Measurements from ENCODE around the gene COL5A2. TPM values are rescaled to one million over a fixed set of nuclear protein-coding genes. Genes with fewer than 3 reads are reported as not detected.

The COL5A2 gene
- total and polyA plus RNA-seq, 7 experiments from 2014 or later = 0.09 to 2.3 (median 0.37) TPM

DNA sequence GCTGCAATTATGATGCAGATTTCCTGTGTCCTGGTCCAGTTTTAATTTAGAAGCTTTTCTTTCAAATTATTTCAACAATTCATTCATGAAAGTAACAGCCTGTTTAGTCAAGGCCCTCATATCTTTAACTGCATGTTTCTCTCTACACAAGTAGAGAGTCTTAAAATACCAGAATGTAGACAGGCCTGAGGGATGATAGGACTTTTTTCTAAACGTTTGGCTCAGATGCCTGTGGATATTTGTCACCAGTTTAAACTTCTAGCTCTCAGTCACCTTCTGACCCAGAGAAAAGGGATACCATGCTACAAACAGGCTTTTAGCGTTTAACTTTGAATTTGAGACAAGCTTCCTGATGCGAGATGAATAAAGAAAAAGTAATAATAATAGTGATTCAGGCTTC lies 15.7 kb downstream of the COL5A2 start:
- ChIA-PET CTCF (no interaction called here), POLR2A (no interaction called here)

DNA sequence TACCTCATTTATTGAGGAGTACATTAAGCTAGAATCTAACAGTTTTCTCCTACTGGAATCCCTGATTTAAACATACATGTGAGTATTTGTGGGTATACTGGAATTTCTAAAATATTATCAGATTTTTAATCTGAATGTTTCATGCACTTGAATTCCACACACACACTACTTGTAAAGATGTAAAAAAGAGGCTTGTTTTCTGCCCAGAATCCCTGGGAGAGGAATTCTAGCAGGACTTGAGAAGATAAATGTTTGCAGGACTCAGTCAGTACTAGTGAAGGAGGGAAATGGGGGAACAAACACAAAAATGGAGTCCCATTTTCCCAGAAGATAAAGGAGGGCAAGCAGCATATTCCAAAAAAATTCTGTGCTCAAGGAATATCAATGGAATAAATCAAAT lies 17.0 kb downstream of the COL5A2 start:
- Histone ChIP-seq H3K4me1 (ENCODE audit: control insufficient read depth in 2 of 2, insufficient read depth in 2 of 2, low read length in 2 of 2) (no peaks in the 10 kb centered on the region), H3K36me3 (ENCODE audit: control insufficient read depth in 2 of 3, insufficient read depth in 3 of 3, low read length in 3 of 3) (no peaks in the 10 kb centered on the region), H3K27me3 (ENCODE audit: control insufficient read depth in 2 of 2, insufficient read depth in 2 of 2, low read length in 2 of 2) (no peaks in the 10 kb centered on the region), H3K4me3 (ENCODE audit: low read length) (no peak overlapping the region), H3K27ac (ENCODE audit: low read depth, low read length) (no peak overlapping the region), H3K9me3 (ENCODE audit: control insufficient read depth in 2 of 3, low read length in 3 of 3) (no peaks in the 10 kb centered on the region)
- ATAC-seq (no peak), DNase-seq (no peak)
- no peak overlapping the region for H3K27ac Mint-ChIP-seq
- H3K4me1 Mint-ChIP-seq = no peaks in the 10 kb centered on the region
- H3K27me3 Mint-ChIP-seq = peaks cover 0 to 4% (median 0%) of the 10 kb centered on the region in 5 donors
- ChIA-PET POLR2A (no interaction called here), CTCF (no interaction called here)
- no peak overlapping the region for H3K4me3 Mint-ChIP-seq
- no peaks in the 10 kb centered on the region for H3K9me3 Mint-ChIP-seq
- intact Hi-C loops (cut with micrococcal nuclease) = no loop called here
- H3K36me3 Mint-ChIP-seq = no peaks in the 10 kb centered on the region

More for the DNA sequence above, 15.7 kb downstream of the COL5A2 start:
- DNase-seq = no peak
- H3K4me1 ChIP-seq (ENCODE audit: control insufficient read depth in 2 of 2, insufficient read depth in 2 of 2, low read length in 2 of 2) = no peaks in the 10 kb centered on the region
- no peaks in the 10 kb centered on the region for H3K36me3 Mint-ChIP-seq
- H3K4me3 ChIP-seq (ENCODE audit: low read length) = no peak overlapping the region
- H3K4me3 Mint-ChIP-seq = no peak overlapping the region
- no peaks in the 10 kb centered on the region for H3K27me3 ChIP-seq (ENCODE audit: control insufficient read depth in 2 of 2, insufficient read depth in 2 of 2, low read length in 2 of 2)
- H3K4me1 Mint-ChIP-seq = no peaks in the 10 kb centered on the region
- H3K27me3 Mint-ChIP-seq = peaks cover 0 to 4% (median 0%) of the 10 kb centered on the region in 5 donors
- H3K27ac ChIP-seq (ENCODE audit: low read depth, low read length) = no peak overlapping the region
- no peaks in the 10 kb centered on the region for H3K36me3 ChIP-seq (ENCODE audit: control insufficient read depth in 2 of 3, insufficient read depth in 3 of 3, low read length in 3 of 3)
- no peak overlapping the region for H3K27ac Mint-ChIP-seq
- intact Hi-C loops (cut with micrococcal nuclease) = no loop called here
- H3K9me3 ChIP-seq (ENCODE audit: control insufficient read depth in 2 of 3, low read length in 3 of 3) = no peaks in the 10 kb centered on the region
- no peak for ATAC-seq
- no peaks in the 10 kb centered on the region for H3K9me3 Mint-ChIP-seq

DNA sequence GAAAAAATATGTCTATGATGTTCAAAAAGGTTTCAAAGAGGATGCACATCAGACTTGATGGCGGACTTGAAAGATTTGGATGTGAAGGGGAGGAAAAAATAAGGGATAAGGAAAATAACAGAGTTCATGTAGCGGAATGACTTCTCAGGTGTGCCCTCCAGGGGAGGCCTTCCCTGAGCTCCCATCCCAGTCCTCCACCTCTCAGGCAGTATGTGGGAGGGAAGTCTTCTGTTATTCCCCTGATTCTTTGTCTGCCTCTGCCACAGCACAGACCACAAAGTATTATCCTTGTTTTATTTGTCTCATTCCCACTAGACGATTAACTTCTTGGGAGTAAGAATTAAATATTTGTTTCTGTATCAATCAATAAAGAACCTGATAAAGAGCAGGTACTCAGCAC lies 17.7 kb downstream of the COL5A2 start:
- DNase-seq (no peak), ATAC-seq (no peak)
- H3K9me3 ChIP-seq (ENCODE audit: control insufficient read depth in 2 of 3, low read length in 3 of 3) = no peaks in the 10 kb centered on the region
- H3K4me3 Mint-ChIP-seq = no peak overlapping the region
- no peak overlapping the region for H3K27ac ChIP-seq (ENCODE audit: low read depth, low read length)
- ChIA-PET POLR2A (no interaction called here), CTCF (no interaction called here)
- H3K4me1 ChIP-seq (ENCODE audit: control insufficient read depth in 2 of 2, insufficient read depth in 2 of 2, low read length in 2 of 2) = no peaks in the 10 kb centered on the region
- H3K4me1 Mint-ChIP-seq = no peaks in the 10 kb centered on the region
- peaks cover 0 to 4% (median 0%) of the 10 kb centered on the region in 5 donors for H3K27me3 Mint-ChIP-seq
- H3K4me3 ChIP-seq (ENCODE audit: low read length) = no peak overlapping the region
- H3K27me3 ChIP-seq (ENCODE audit: control insufficient read depth in 2 of 2, insufficient read depth in 2 of 2, low read length in 2 of 2) = no peaks in the 10 kb centered on the region
- no peaks in the 10 kb centered on the region for H3K9me3 Mint-ChIP-seq
- intact Hi-C loops (cut with micrococcal nuclease) = no loop called here
- no peaks in the 10 kb centered on the region for H3K36me3 Mint-ChIP-seq
- H3K27ac Mint-ChIP-seq = peak overlapping the region in 1 of 9 donors; percentile 2
- no peaks in the 10 kb centered on the region for H3K36me3 ChIP-seq (ENCODE audit: control insufficient read depth in 2 of 3, insufficient read depth in 3 of 3, low read length in 3 of 3)

DNA sequence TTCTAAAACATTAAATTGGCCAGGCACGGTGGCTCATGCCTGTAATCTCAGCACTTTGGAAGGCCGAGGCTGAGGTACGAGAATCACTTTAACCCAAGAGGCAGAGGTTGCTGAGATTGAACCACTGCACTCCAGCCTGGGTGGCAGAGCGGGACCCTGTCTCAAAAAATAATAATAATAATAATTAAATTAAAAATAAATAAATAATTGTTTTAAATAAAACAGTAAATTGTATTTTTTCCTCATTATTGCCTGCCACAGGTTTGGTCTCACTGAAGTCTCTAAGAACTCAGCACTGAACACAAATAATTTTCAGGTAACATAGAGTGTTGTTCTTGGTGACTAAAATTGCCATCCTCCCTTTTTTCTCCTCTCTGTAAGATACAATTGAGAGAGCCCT lies 19.8 kb downstream of the COL5A2 start:
- CTCF ChIA-PET = interaction anchor here (0.9 to 1.1 kb wide), 2 partner anchors 17 to 66 kb away, joined by 5 read pairs; no protein-coding TSS in a partner anchor
- POLR2A ChIA-PET = no interaction called here
- ATAC-seq (no peak), DNase-seq (no peak)
- H3K27ac ChIP-seq (ENCODE audit: low read depth, low read length) = no peak overlapping the region
- Mint-ChIP-seq H3K4me3 (no peak overlapping the region), H3K4me1 (no peaks in the 10 kb centered on the region), H3K27ac (no peak overlapping the region), H3K9me3 (no peaks in the 10 kb centered on the region), H3K36me3 (no peaks in the 10 kb centered on the region), H3K27me3 (peaks cover 0 to 4% (median 0%) of the 10 kb centered on the region in 5 donors)
- intact Hi-C loops (cut with micrococcal nuclease) = no loop called here
- H3K9me3 ChIP-seq (ENCODE audit: control insufficient read depth in 2 of 3, low read length in 3 of 3) = no peaks in the 10 kb centered on the region
- H3K36me3 ChIP-seq (ENCODE audit: control insufficient read depth in 2 of 3, insufficient read depth in 3 of 3, low read length in 3 of 3) = no peaks in the 10 kb centered on the region
- no peak overlapping the region for H3K4me3 ChIP-seq (ENCODE audit: low read length)
- H3K4me1 ChIP-seq (ENCODE audit: control insufficient read depth in 2 of 2, insufficient read depth in 2 of 2, low read length in 2 of 2) = no peaks in the 10 kb centered on the region
- no peaks in the 10 kb centered on the region for H3K27me3 ChIP-seq (ENCODE audit: control insufficient read depth in 2 of 2, insufficient read depth in 2 of 2, low read length in 2 of 2)

DNA sequence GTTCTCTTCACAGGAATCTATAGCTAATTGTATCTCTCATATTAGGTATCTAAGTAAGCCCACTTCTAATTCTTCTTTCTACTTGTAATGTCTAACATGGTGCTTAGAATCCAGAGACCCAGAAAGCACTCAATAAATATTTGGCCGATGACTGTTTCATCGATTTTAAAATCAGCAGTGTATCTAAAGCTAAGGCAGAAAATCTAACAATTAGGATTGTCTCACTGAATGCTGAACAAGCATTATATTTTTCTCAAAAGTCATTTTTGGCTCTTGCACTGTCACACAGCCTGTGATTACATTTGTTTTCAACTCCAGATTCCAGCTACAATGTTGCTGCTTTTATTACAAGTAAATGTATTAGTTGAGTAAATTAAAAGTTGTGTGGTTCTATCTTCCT lies 20.3 kb downstream of the COL5A2 start:
- Mint-ChIP-seq H3K4me1 (no peaks in the 10 kb centered on the region), H3K9me3 (no peaks in the 10 kb centered on the region), H3K4me3 (no peak overlapping the region), H3K27me3 (peaks cover 0 to 4% (median 0%) of the 10 kb centered on the region in 5 donors), H3K27ac (no peak overlapping the region), H3K36me3 (no peaks in the 10 kb centered on the region)
- CTCF ChIA-PET = interaction anchor here (1.1 kb wide), 1 partner anchor 66 kb away, joined by 5 read pairs; no protein-coding TSS in a partner anchor
- POLR2A ChIA-PET = no interaction called here
- Histone ChIP-seq H3K27me3 (ENCODE audit: control insufficient read depth in 2 of 2, insufficient read depth in 2 of 2, low read length in 2 of 2) (no peaks in the 10 kb centered on the region), H3K4me1 (ENCODE audit: control insufficient read depth in 2 of 2, insufficient read depth in 2 of 2, low read length in 2 of 2) (no peaks in the 10 kb centered on the region), H3K27ac (ENCODE audit: low read depth, low read length) (no peak overlapping the region), H3K9me3 (ENCODE audit: control insufficient read depth in 2 of 3, low read length in 3 of 3) (no peaks in the 10 kb centered on the region), H3K4me3 (ENCODE audit: low read length) (no peak overlapping the region), H3K36me3 (ENCODE audit: control insufficient read depth in 2 of 3, insufficient read depth in 3 of 3, low read length in 3 of 3) (no peaks in the 10 kb centered on the region)
- no peak for ATAC-seq
- intact Hi-C loops (cut with micrococcal nuclease) = no loop called here
- no peak for DNase-seq

DNA sequence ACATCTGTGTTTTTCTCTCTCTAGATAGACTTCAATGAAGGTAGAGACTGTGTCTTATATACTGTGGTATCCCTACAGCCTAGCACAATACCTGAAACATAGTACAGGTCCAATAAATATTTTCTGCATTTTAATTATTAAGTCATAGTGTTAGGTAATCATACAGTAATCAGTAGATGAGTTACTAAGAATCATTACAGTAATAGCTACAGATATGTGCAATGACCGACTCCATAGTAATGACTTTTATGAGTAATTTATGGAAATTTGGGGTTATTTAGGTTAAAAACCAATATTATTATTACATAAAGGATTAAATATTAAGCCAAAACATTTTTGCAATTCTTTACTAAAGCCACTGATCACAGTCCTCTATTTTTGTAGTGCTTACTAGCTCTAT lies 21.6 kb downstream of the COL5A2 start:
- H3K9me3 ChIP-seq (ENCODE audit: control insufficient read depth in 2 of 3, low read length in 3 of 3) = no peaks in the 10 kb centered on the region
- no peaks in the 10 kb centered on the region for H3K36me3 Mint-ChIP-seq
- DNase-seq = no peak
- no peaks in the 10 kb centered on the region for H3K27me3 ChIP-seq (ENCODE audit: control insufficient read depth in 2 of 2, insufficient read depth in 2 of 2, low read length in 2 of 2)
- H3K4me1 ChIP-seq (ENCODE audit: control insufficient read depth in 2 of 2, insufficient read depth in 2 of 2, low read length in 2 of 2) = no peaks in the 10 kb centered on the region
- no peak overlapping the region for H3K27ac Mint-ChIP-seq
- H3K27ac ChIP-seq (ENCODE audit: low read depth, low read length) = no peak overlapping the region
- no peak overlapping the region for H3K4me3 Mint-ChIP-seq
- ATAC-seq = no peak
- H3K4me1 Mint-ChIP-seq = peaks cover 0 to 1% (median 0%) of the 10 kb centered on the region in 7 donors
- H3K27me3 Mint-ChIP-seq = peaks cover 0 to 2% (median 0%) of the 10 kb centered on the region in 5 donors
- CTCF ChIA-PET = no interaction called here
- POLR2A ChIA-PET = no interaction called here
- no peak overlapping the region for H3K4me3 ChIP-seq (ENCODE audit: low read length)
- no peaks in the 10 kb centered on the region for H3K36me3 ChIP-seq (ENCODE audit: control insufficient read depth in 2 of 3, insufficient read depth in 3 of 3, low read length in 3 of 3)
- intact Hi-C loops (cut with micrococcal nuclease) = no loop called here
- no peaks in the 10 kb centered on the region for H3K9me3 Mint-ChIP-seq

DNA sequence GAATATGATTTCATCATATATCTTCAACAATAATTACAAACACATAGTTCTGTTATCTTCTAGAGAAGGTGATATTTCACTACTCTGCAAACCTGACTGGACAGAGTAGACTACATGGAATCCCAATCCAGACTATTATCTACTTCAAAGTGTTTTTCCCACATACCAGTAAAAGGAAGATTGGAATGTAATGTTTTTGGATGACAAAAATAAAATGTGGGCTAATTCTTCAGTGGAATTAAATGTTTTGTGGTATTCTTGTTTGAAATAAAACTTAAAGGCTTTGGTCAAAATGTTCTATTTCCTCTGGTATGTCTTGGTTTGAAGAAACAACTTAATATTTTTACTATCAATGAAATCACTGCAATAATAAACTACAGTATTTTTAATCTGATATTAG lies 22.1 kb downstream of the COL5A2 start:
- Mint-ChIP-seq H3K27ac (no peak overlapping the region), H3K9me3 (no peaks in the 10 kb centered on the region), H3K27me3 (no peaks in the 10 kb centered on the region), H3K4me1 (peaks cover 0 to 1% (median 0%) of the 10 kb centered on the region in 7 donors), H3K36me3 (no peaks in the 10 kb centered on the region), H3K4me3 (no peak overlapping the region)
- ATAC-seq (no peak), DNase-seq (no peak)
- intact Hi-C loops (cut with micrococcal nuclease) = no loop called here
- Histone ChIP-seq H3K27me3 (ENCODE audit: control insufficient read depth in 2 of 2, insufficient read depth in 2 of 2, low read length in 2 of 2) (no peaks in the 10 kb centered on the region), H3K36me3 (ENCODE audit: control insufficient read depth in 2 of 3, insufficient read depth in 3 of 3, low read length in 3 of 3) (no peaks in the 10 kb centered on the region), H3K4me3 (ENCODE audit: low read length) (no peak overlapping the region), H3K4me1 (ENCODE audit: control insufficient read depth in 2 of 2, insufficient read depth in 2 of 2, low read length in 2 of 2) (no peaks in the 10 kb centered on the region), H3K27ac (ENCODE audit: low read depth, low read length) (no peak overlapping the region), H3K9me3 (ENCODE audit: control insufficient read depth in 2 of 3, low read length in 3 of 3) (no peaks in the 10 kb centered on the region)
- ChIA-PET CTCF (no interaction called here), POLR2A (no interaction called here)

All from naive thymus-derived CD4-positive, alpha-beta T cell (primary cell).